ENCODE data around the gene NTN1. TPM values are rescaled to one million over a fixed set of nuclear protein-coding genes. Genes with fewer than 3 reads are reported as not detected.

NTN1 gene
- total RNA-seq, 1 donor from 2014 or later: 0.45 TPM

GRCh38 chr17:9167379-9167778, 146.1 kb downstream of the NTN1 start:
- Histone ChIP-seq H2AFZ (replicated peaks) (no peak overlapping the region), H3K4me2 (no peak overlapping the region), H4K20me1 (ENCODE audit: low read depth) (no peaks in the 10 kb centered on the region), H3K9me3 (ENCODE audit: low read depth) (no peaks in the 10 kb centered on the region), H3F3A (ENCODE audit: low read depth) (peaks cover 10% of the 10 kb centered on the region), H3K27me3 (no peaks in the 10 kb centered on the region), H3K4me3 (no peak overlapping the region), H3K9ac (no peak overlapping the region), H3K79me2 (ENCODE audit: low read depth) (no peaks in the 10 kb centered on the region), H3K36me3 (no peaks in the 10 kb centered on the region), H3K27ac (no peak overlapping the region), H3K4me1 (peaks cover 19% of the 10 kb centered on the region)
- DNase-seq (ENCODE audit: low spot score): no peak
- no peaks in the 10 kb centered on the region for H3K9me3 Mint-ChIP-seq
- H3K36me3 Mint-ChIP-seq: no peaks in the 10 kb centered on the region
- H3K4me1 Mint-ChIP-seq: peaks cover 14% of the 10 kb centered on the region
- TF ChIP-seq CTCF (IDR thresholded peaks at IDR 0.05): no peak
- peaks cover 2% of the 10 kb centered on the region for H3K27me3 Mint-ChIP-seq (ENCODE audit: insufficient read depth, low read depth)
- no peak overlapping the region for H3K4me3 Mint-ChIP-seq
- no peak overlapping the region for H3K27ac Mint-ChIP-seq

GRCh38 chr17:9169116-9169515, 147.8 kb downstream of the NTN1 start:
- Mint-ChIP-seq H3K9me3 (peaks cover 3% of the 10 kb centered on the region), H3K36me3 (no peaks in the 10 kb centered on the region), H3K27ac (no peak overlapping the region), H3K4me3 (no peak overlapping the region), H3K27me3 (ENCODE audit: insufficient read depth, low read depth) (peaks cover 3% of the 10 kb centered on the region), H3K4me1 (peaks cover 9% of the 10 kb centered on the region)
- no peak overlapping the region for H3K27ac ChIP-seq
- H3K9me3 ChIP-seq (ENCODE audit: low read depth): no peaks in the 10 kb centered on the region
- H2AFZ ChIP-seq (replicated peaks): no peak overlapping the region
- no peak for DNase-seq (ENCODE audit: low spot score)
- H3K4me3 ChIP-seq: no peak overlapping the region
- H3K36me3 ChIP-seq: no peaks in the 10 kb centered on the region
- no peaks in the 10 kb centered on the region for H3K27me3 ChIP-seq
- no peak overlapping the region for H3K4me2 ChIP-seq
- peaks cover 10% of the 10 kb centered on the region for H3F3A ChIP-seq (ENCODE audit: low read depth)
- no peaks in the 10 kb centered on the region for H4K20me1 ChIP-seq (ENCODE audit: low read depth)
- no peaks in the 10 kb centered on the region for H3K79me2 ChIP-seq (ENCODE audit: low read depth)
- no peak overlapping the region for H3K9ac ChIP-seq
- peaks cover 16% of the 10 kb centered on the region for H3K4me1 ChIP-seq
- no peak for TF ChIP-seq EZH2 (IDR thresholded peaks at IDR 0.05)
- no peak for TF ChIP-seq CTCF (IDR thresholded peaks at IDR 0.05)
- TF ChIP-seq EZH2phosphoT487 (IDR thresholded peaks at IDR 0.05): no peak

- Histone ChIP-seq H2AFZ (replicated peaks) (no peak overlapping the region), H3K9ac (no peak overlapping the region), H3K36me3 (no peaks in the 10 kb centered on the region), H3F3A (ENCODE audit: low read depth) (peaks cover 10% of the 10 kb centered on the region), H3K79me2 (ENCODE audit: low read depth) (no peaks in the 10 kb centered on the region), H3K4me1 (peaks cover 16% of the 10 kb centered on the region), H3K27ac (no peak overlapping the region), H3K4me3 (no peak overlapping the region), H4K20me1 (ENCODE audit: low read depth) (no peaks in the 10 kb centered on the region), H3K9me3 (ENCODE audit: low read depth) (no peaks in the 10 kb centered on the region), H3K27me3 (no peaks in the 10 kb centered on the region), H3K4me2 (no peak overlapping the region)
- Mint-ChIP-seq H3K9me3 (peaks cover 3% of the 10 kb centered on the region), H3K36me3 (no peaks in the 10 kb centered on the region), H3K27me3 (ENCODE audit: insufficient read depth, low read depth) (peaks cover 3% of the 10 kb centered on the region), H3K4me3 (no peak overlapping the region), H3K27ac (no peak overlapping the region), H3K4me1 (peaks cover 9% of the 10 kb centered on the region)
- no peak for DNase-seq (ENCODE audit: low spot score)
- TF ChIP-seq EZH2phosphoT487 (IDR thresholded peaks at IDR 0.05) (no peak), CTCF (IDR thresholded peaks at IDR 0.05) (no peak), EZH2 (IDR thresholded peaks at IDR 0.05) (no peak)
Observed at GRCh38 chr17:9170336-9170735, 149.0 kb downstream of the NTN1 start.
